Lower leg skin (tissue), 4 donors: Measurements from ENCODE around the gene SCFD2. TPM values are rescaled to one million over a fixed set of nuclear protein-coding genes. Genes with fewer than 3 reads are reported as not detected.

ENCODE experiments used
- DNase-seq, 2 donors: peaks; one replicate each; pipeline ENCODE4 v3.0.0-alpha.2; 2019; ENCODE audit warnings: low spot score in 2 of 2
- H3K4me3 ChIP-seq: fragments of 200-600 bp; sonication (generic); 2 replicates; pipeline ENCODE4 v1.5.1; 2017; ENCODE audit warnings: mild to moderate bottlenecking, low read depth; ENCODE audit not compliant: poor library complexity, severe bottlenecking
- POLR2A ChIP-seq, 2 donors: fragments of 450-650 bp; IDR thresholded peaks; one replicate each; pipeline ENCODE4 v1.6.1; 2016 to 2017; ENCODE audit warnings: antibody characterized with exemption in 2 of 2, mild to moderate bottlenecking in 1 of 2, moderate library complexity in 1 of 2
- WGBS, 2 donors: methylation state at CpG; one replicate each; pipeline ENCODE4 v1.1.5; 2018; 5-methylcytosine and 5-hydroxymethylcytosine counted together
- intact Hi-C: fragments of 100-400 bp; cut with DNase I; formaldehyde crosslinking; loops from one replicate; pipeline ENCODE4 v1.15.0; 2023; ENCODE audit warnings: low total_unique reads
- total RNA-seq, 4 donors: library from RNA; depleted of rRNA; stranded (reverse); fragments of >200 nt; gene quantifications; one replicate each; pipeline ENCODE4 v1.1.0, GENCODE V29; 2016
- TF ChIP-seq, protein P1 (sequence below), 3 donors: fragments of 450-650 bp; IDR thresholded peaks; one replicate each; pipeline ENCODE4 v1.5.1; 2016; ENCODE audit warnings: antibody characterized with exemption in 3 of 3, mild to moderate bottlenecking in 3 of 3, moderate library complexity in 2 of 3

Gene SCFD2
- total RNA-seq, 4 donors from 2014 or later = 13.6 to 23.3 (median 19.0) TPM

DNA sequence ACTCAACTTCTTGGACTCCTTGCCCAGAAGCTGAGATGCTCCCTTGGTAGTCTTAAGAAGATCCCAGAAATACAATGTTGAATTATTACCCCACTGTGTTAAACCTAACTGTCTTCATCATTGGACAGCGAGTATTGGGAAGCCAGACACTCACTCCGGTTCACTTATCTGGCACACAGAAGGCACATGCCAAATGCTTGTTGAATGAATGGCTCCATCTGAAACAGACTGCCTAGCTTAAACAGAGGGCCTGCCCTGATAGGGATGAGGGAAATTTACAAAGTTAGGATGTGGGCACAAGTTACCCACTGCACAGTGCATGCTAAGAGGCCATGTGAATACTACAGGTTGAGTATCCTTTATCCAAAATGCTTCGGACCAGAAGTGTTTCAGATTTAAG is 424.4 kb downstream of the SCFD2 start:
- no peak for DNase-seq
- 91 to 96% methylated on average over 3 of the region's 3 CpGs for WGBS, 2 donors
- intact Hi-C loops = no loop called here
- H3K4me3 ChIP-seq = no peak overlapping the region
- no peak for TF ChIP-seq POLR2A (IDR thresholded peaks at IDR 0.05)
- TF ChIP-seq, protein P1, sequence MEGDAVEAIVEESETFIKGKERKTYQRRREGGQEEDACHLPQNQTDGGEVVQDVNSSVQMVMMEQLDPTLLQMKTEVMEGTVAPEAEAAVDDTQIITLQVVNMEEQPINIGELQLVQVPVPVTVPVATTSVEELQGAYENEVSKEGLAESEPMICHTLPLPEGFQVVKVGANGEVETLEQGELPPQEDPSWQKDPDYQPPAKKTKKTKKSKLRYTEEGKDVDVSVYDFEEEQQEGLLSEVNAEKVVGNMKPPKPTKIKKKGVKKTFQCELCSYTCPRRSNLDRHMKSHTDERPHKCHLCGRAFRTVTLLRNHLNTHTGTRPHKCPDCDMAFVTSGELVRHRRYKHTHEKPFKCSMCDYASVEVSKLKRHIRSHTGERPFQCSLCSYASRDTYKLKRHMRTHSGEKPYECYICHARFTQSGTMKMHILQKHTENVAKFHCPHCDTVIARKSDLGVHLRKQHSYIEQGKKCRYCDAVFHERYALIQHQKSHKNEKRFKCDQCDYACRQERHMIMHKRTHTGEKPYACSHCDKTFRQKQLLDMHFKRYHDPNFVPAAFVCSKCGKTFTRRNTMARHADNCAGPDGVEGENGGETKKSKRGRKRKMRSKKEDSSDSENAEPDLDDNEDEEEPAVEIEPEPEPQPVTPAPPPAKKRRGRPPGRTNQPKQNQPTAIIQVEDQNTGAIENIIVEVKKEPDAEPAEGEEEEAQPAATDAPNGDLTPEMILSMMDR (IDR thresholded peaks at IDR 0.05) = no peak

DNA sequence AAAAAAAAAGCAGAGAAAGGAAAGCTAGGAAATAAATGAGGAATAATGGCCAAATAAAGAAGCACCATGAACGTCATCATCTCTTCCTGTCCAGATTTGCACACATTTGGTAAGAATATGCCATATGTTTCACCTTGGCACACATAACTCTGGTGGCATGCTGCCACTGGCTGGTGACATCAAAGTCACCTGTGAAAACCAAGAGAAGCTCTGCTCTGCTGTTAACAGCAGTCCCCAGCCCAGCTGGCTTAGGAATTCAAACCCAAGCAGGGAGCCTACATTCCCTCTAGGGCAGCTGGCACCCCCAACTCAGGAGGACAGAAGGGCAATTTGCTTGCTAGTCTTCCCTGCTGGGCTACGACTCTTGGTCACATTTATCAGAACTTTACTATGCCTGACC is 426.1 kb downstream of the SCFD2 start:
- WGBS, 2 donors = 77 to 78% methylated on average over 2 of the region's 2 CpGs
- no peak for DNase-seq
- no peak overlapping the region for H3K4me3 ChIP-seq
- intact Hi-C loops = no loop called here
- TF ChIP-seq, protein P1 (IDR thresholded peaks at IDR 0.05) = no peak
- no peak for TF ChIP-seq POLR2A (IDR thresholded peaks at IDR 0.05)

DNA sequence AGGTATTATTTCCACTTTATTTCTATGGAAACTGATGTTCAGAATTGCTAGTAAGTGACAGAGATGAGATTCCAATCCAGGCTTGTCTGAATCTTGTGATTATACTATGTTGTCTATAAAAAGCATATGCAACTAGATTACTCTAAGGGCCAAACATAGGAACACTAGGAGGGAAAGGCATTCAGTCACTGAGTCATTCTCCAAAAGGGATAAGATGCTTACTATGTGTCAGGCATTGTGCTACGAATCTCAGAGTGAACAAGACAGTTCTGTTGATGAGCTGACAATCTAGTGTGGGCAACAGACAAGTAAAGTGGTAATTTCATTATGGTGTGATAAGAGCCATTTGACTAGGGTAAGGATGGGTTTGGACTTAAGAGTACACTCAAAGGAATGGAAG is 426.5 kb downstream of the SCFD2 start:
- intact Hi-C loops = no loop called here
- no peak for TF ChIP-seq POLR2A (IDR thresholded peaks at IDR 0.05)
- TF ChIP-seq, protein P1 (IDR thresholded peaks at IDR 0.05) = no peak
- no peak overlapping the region for H3K4me3 ChIP-seq
- no peak for DNase-seq
- 95 to 100% methylated on average over 1 of the region's 1 CpG for WGBS, 2 donors

DNA sequence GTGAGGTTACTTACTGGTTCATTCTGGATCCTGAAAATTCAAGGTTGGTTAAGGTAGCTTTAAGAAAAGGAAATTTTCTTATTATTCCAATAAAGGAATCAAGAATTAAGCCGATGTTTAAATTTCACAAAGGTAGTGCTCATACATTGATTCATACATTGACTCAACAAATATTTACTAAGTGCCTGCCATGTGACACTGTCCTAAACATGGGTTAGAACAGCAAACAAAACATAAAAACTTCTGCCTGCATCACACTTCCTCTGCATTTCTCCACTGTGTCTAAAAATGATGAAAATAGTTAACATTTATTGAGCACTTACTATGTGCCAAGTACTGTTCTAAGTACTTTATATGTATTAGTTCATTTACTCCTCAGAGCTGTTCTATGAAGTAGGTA is 428.0 kb downstream of the SCFD2 start:
- intact Hi-C loops = no loop called here
- 97 to 98% methylated on average over 1 of the region's 1 CpG for WGBS, 2 donors

DNA sequence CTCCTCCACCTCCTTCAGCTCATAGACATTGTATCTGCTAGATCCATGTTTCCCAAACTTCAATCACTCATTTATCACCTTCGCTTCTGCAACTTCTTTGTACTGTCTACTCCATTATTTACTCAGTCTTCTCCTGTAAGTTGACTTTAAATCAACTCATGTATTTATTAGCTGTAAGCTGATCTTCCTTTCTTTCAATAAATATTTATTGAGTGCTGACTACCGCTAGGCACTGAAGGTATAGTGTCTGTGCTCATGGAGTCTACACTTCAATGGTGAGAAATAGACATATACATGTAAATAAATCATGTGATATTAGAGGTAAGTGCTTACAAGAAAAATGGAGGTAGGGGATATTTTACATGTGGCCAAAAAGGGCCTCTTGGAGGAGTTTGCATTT is 429.1 kb downstream of the SCFD2 start:
- intact Hi-C loops = no loop called here
- WGBS, 2 donors = 96 to 98% methylated on average over 2 of the region's 2 CpGs
- no peak overlapping the region for H3K4me3 ChIP-seq
- no peak for DNase-seq
- TF ChIP-seq, protein P1 (IDR thresholded peaks at IDR 0.05) = no peak
- TF ChIP-seq POLR2A (IDR thresholded peaks at IDR 0.05) = no peak

More for the DNA sequence above, 428.0 kb downstream of the SCFD2 start:
- H3K4me3 ChIP-seq = no peak overlapping the region
- DNase-seq = no peak
- no peak for TF ChIP-seq POLR2A (IDR thresholded peaks at IDR 0.05)
- TF ChIP-seq, protein P1 (IDR thresholded peaks at IDR 0.05) = no peak

DNA sequence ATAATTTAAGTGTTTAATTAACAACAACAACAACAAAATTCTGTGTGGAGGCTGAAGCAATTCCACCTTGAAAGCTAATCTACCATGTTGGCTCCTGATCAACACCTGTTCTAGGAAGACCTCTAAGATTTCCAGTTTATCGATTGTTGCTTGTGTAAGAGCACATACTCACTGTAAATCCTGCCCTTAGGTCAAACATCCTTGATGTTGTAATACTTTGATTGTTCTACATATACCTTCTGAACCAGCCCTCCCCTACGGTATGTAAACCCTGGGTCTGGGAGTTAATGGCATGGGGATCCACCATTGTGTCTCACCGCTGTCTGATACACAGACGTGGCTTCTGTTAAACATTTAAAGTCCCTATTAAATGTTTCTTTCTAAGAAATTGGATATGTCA is 430.5 kb downstream of the SCFD2 start:
- 81 to 88% methylated on average over 4 of the region's 4 CpGs for WGBS, 2 donors
- DNase-seq = no peak
- no peak for TF ChIP-seq POLR2A (IDR thresholded peaks at IDR 0.05)
- TF ChIP-seq, protein P1 (IDR thresholded peaks at IDR 0.05) = no peak
- intact Hi-C loops = no loop called here
- no peak overlapping the region for H3K4me3 ChIP-seq
